Activated naive CD8-positive, alpha-beta T cell treated with anti-CD3 and anti-CD28 coated beads, Interleukin-2, amount 50 U/mL, for 24 hours (primary cell): ENCODE results near the gene SFT2D1.

Experiments used
- ATAC-seq: fragments of 150-1000 bp; cut with Tn5 transposase; one replicate; pipeline ENCODE4 v1.10.0; 2021
- DNase-seq: peaks from one replicate; pipeline ENCODE4 v3.0.0; 2021
- H3K27ac Mint-ChIP-seq: one replicate; pipeline ENCODE4 v1.8.0; 2021; ENCODE audit warnings: mild to moderate bottlenecking, mixed read lengths
- H3K27me3 Mint-ChIP-seq: one replicate; pipeline ENCODE4 v1.8.0; 2021; ENCODE audit warnings: mixed read lengths
- H3K36me3 Mint-ChIP-seq: one replicate; pipeline ENCODE4 v1.8.0; 2021; ENCODE audit warnings: low read depth, mixed read lengths
- H3K4me1 Mint-ChIP-seq: one replicate; pipeline ENCODE4 v1.8.0; 2021; ENCODE audit warnings: mixed read lengths
- H3K4me3 Mint-ChIP-seq: one replicate; pipeline ENCODE4 v1.8.0; 2021; ENCODE audit warnings: mild to moderate bottlenecking, moderate library complexity, mixed read lengths
- H3K9me3 Mint-ChIP-seq: one replicate; pipeline ENCODE4 v1.8.0; 2021; ENCODE audit warnings: mixed read lengths

Gene SFT2D1

DNA sequence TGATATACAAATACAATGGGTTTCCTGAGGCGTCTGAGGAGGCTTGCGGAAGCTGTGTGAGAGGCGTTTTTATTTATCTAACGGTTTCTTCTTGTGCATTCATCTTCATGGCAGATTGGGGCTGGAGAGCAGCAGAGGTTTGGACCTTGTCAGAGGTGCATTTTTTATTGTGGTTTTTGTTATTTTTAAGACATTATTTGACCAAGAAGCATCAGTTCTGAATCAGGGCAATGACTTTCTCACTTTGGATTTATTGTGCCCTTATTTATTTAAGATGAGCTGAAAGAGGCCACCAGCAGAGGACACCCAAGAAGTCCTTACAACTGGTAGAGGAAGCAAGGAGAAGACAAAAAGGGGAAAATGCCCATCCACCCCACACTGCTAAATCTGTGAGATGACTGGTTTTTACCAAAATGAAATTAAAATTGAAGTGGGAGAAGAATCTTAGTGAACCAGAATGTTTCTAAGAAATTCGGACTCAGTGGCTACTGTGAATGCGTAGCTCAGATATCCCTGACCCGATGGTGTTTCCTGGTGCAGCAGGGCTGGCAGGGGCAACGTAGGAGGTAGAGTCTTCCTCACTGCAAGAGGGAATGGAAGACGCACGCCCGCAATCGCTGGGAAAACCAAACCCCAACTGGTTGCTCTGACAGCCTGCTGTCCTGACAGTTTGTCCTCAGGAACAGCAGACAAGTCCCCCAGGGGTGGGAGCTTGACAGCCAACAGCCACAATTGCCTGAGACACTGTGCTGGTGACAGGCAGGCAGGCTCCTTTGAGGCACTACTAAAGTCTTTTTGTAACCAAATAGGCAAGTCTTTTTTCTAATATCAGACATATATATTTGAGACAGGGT, 48.4 kb downstream of the SFT2D1 start:
- Mint-ChIP-seq H3K36me3 (no peaks in the 10 kb centered on the region), H3K27me3 (peaks cover 10% of the 10 kb centered on the region), H3K27ac (no peak overlapping the region)

GRCh38 chr6:166289207-166290060, 52.9 kb downstream of the SFT2D1 start:
- Mint-ChIP-seq H3K4me3 (no peak overlapping the region), H3K4me1 (peaks cover 6% of the 10 kb centered on the region), H3K36me3 (no peaks in the 10 kb centered on the region), H3K27ac (no peak overlapping the region), H3K27me3 (peaks cover 5% of the 10 kb centered on the region), H3K9me3 (no peaks in the 10 kb centered on the region)
- ATAC-seq (peak; percentile 63), DNase-seq (no peak)

More for the DNA sequence above, 48.4 kb downstream of the SFT2D1 start:
- H3K9me3 Mint-ChIP-seq: no peaks in the 10 kb centered on the region
- H3K4me3 Mint-ChIP-seq: no peak overlapping the region
- ATAC-seq (no peak), DNase-seq (no peak)
- peaks cover 4% of the 10 kb centered on the region for H3K4me1 Mint-ChIP-seq

DNA sequence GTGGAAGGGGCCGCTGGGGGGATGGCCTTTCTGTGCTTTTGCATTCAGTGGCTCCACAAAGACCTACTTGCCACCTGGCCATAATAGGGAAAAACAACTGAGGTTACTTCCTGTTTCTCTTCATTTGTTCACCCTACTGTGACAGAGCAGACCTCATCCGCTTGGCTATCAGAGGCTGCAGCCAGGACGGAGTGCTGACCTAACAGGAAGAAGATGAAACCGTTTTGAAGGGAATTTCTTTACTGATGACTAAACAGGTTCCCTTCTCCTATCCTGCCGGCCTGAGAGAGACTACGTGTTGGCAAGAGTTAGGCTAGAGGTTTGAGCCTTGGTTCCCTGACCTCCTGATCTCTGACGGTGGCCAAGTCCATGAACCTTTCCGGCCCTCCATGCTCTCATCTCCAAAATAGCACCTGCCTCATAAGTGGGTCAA, 55.5 kb downstream of the SFT2D1 start:
- H3K9me3 Mint-ChIP-seq: no peaks in the 10 kb centered on the region
- H3K36me3 Mint-ChIP-seq: no peaks in the 10 kb centered on the region
- DNase-seq (no peak), ATAC-seq (peak; percentile 21)
- no peak overlapping the region for H3K27ac Mint-ChIP-seq
- peaks cover 3% of the 10 kb centered on the region for H3K27me3 Mint-ChIP-seq
- no peak overlapping the region for H3K4me3 Mint-ChIP-seq
- peaks cover 6% of the 10 kb centered on the region for H3K4me1 Mint-ChIP-seq

DNA sequence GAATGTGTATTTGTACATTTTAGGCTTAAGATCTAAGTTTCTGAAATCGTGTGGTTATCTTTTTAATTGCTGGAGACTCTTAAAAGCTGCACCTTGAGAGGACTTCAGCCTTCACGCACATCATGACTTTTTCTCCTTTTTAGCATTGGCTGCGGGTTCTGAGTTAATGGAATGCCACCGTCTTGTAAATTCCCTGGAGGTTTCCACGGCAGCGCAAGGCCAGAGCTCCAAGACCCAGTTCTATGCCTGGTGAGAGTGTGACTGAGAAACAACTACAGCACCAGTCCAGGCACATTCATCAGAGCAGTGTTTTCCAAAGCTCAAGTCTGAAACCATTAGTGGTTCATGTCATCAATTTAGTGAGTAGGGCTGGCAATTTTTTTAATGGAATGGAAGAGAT, 57.1 kb downstream of the SFT2D1 start:
- Mint-ChIP-seq H3K4me1 (peaks cover 6% of the 10 kb centered on the region), H3K9me3 (no peaks in the 10 kb centered on the region), H3K27me3 (peaks cover 3% of the 10 kb centered on the region), H3K4me3 (no peak overlapping the region), H3K27ac (no peak overlapping the region), H3K36me3 (no peaks in the 10 kb centered on the region)
- no peak for ATAC-seq
- no peak for DNase-seq

- Mint-ChIP-seq H3K36me3 (no peaks in the 10 kb centered on the region), H3K27me3 (peaks cover 3% of the 10 kb centered on the region), H3K4me3 (no peak overlapping the region), H3K4me1 (peaks cover 7% of the 10 kb centered on the region), H3K9me3 (no peaks in the 10 kb centered on the region), H3K27ac (no peak overlapping the region)
- ATAC-seq: no peak
- DNase-seq: no peak
These were observed 57.7 kb downstream of the SFT2D1 start for GRCh38 chr6:166284640-166285039.

- DNase-seq (no peak), ATAC-seq (no peak)
- Mint-ChIP-seq H3K4me1 (peaks cover 12% of the 10 kb centered on the region), H3K36me3 (no peaks in the 10 kb centered on the region), H3K4me3 (no peak overlapping the region), H3K27me3 (no peaks in the 10 kb centered on the region), H3K9me3 (no peaks in the 10 kb centered on the region), H3K27ac (no peak overlapping the region)
These were observed 59.8 kb downstream of the SFT2D1 start for GRCh38 chr6:166282394-166283032.

DNA sequence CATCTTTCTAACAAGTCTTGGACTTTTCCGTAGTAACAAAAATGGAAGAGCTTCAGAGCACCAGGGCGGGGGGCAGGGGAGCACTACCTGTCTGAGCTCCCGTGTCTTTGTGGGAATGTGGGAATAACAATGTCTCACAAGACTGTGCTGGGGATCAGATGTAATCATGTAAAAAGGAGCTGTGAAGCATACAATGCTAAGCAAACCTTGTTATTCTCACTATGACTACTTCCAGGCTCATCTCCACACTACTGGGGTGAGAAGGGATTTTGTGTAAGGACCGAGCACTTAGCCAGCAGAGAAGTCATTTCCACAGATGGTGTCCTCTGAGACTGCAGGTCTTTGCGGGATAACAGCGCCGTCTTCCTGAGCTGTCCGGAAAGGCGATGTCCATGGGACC, 61.2 kb downstream of the SFT2D1 start:
- DNase-seq: no peak
- H3K4me3 Mint-ChIP-seq: no peak overlapping the region
- no peaks in the 10 kb centered on the region for H3K36me3 Mint-ChIP-seq
- H3K9me3 Mint-ChIP-seq: no peaks in the 10 kb centered on the region
- ATAC-seq: no peak
- peaks cover 3% of the 10 kb centered on the region for H3K27me3 Mint-ChIP-seq
- peaks cover 6% of the 10 kb centered on the region for H3K4me1 Mint-ChIP-seq
- no peak overlapping the region for H3K27ac Mint-ChIP-seq

- H3K4me3 Mint-ChIP-seq: no peak overlapping the region
- peaks cover 3% of the 10 kb centered on the region for H3K27me3 Mint-ChIP-seq
- DNase-seq (no peak), ATAC-seq (no peak)
- H3K4me1 Mint-ChIP-seq: peaks cover 11% of the 10 kb centered on the region
- H3K9me3 Mint-ChIP-seq: no peaks in the 10 kb centered on the region
- no peaks in the 10 kb centered on the region for H3K36me3 Mint-ChIP-seq
- H3K27ac Mint-ChIP-seq: no peak overlapping the region
These were observed 63.0 kb downstream of the SFT2D1 start for GRCh38 chr6:166279393-166279679.

GRCh38 chr6:166278579-166279392, 63.6 kb downstream of the SFT2D1 start:
- peaks cover 3% of the 10 kb centered on the region for H3K27me3 Mint-ChIP-seq
- no peak overlapping the region for H3K27ac Mint-ChIP-seq
- no peak overlapping the region for H3K4me3 Mint-ChIP-seq

DNA sequence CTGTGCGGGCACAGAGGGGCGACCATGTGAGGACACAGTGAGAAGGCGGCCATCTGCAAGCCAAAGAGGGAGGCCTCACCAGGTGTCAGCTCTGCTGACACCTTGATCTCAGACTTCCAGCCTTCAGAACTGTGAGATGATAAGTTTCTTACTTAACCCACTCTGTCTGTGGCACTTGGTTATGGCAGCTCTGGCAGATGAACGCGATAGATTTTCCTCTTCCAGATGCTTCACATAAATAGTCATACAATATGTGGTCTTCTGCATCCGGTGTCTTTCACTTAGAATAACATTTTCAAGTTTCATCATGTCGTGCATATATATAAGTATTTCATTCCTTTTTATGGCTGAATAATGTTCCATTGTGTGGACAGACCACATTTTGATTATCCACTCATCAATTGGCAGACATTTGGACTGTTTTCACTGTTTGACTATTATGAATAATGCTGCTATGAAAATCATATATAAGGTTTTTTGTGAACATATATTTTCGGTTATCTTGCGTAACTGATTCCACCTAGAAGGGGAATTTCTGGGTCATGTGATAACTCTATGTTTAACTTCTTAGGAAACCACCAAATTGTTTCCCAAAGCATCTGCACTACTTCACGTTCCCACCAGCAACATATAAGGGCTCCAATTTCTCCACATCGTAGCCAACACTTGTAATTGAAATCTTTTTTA, 64.3 kb downstream of the SFT2D1 start:
- DNase-seq (no peak), ATAC-seq (no peak)
- no peak overlapping the region for H3K4me3 Mint-ChIP-seq
- H3K27me3 Mint-ChIP-seq: peaks cover 3% of the 10 kb centered on the region
- no peak overlapping the region for H3K27ac Mint-ChIP-seq
- no peaks in the 10 kb centered on the region for H3K36me3 Mint-ChIP-seq
- H3K9me3 Mint-ChIP-seq: no peaks in the 10 kb centered on the region
- peaks cover 11% of the 10 kb centered on the region for H3K4me1 Mint-ChIP-seq

More at GRCh38 chr6:166278579-166279392, 63.6 kb downstream of the SFT2D1 start:
- Mint-ChIP-seq H3K9me3 (no peaks in the 10 kb centered on the region), H3K36me3 (no peaks in the 10 kb centered on the region), H3K4me1 (peaks cover 11% of the 10 kb centered on the region)
- no peak for ATAC-seq
- no peak for DNase-seq

- no peak overlapping the region for H3K4me3 Mint-ChIP-seq
- DNase-seq (no peak), ATAC-seq (no peak)
- H3K4me1 Mint-ChIP-seq: peaks cover 11% of the 10 kb centered on the region
- no peaks in the 10 kb centered on the region for H3K9me3 Mint-ChIP-seq
- H3K27ac Mint-ChIP-seq: no peak overlapping the region
- H3K36me3 Mint-ChIP-seq: no peaks in the 10 kb centered on the region
- H3K27me3 Mint-ChIP-seq: peaks cover 3% of the 10 kb centered on the region
These were observed 65.3 kb downstream of the SFT2D1 start for GRCh38 chr6:166277018-166277417.

DNA sequence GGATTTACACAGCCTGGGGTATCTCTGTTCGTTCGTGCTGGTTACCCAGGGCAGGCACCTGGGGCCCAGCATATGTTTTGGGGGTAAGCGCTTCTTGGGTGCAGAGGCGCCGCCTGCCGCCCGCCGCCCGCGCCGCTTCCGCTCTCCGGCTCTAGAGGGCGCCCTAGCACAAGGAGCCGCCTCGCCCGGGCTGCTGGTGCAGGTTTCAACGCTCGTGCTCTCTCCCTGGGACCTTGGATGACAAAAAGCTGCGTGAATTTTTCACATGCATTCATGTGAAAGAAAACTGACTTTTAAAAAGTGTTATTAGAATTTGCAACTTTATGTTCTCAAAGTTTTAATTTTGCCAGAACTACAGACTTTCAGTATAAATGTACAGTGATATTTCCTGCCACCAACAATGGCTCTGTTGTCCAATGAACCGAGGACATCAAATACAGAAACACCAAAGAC, 66.6 kb downstream of the SFT2D1 start:
- H3K36me3 Mint-ChIP-seq: no peaks in the 10 kb centered on the region
- no peaks in the 10 kb centered on the region for H3K9me3 Mint-ChIP-seq
- peaks cover 3% of the 10 kb centered on the region for H3K27me3 Mint-ChIP-seq
- peaks cover 11% of the 10 kb centered on the region for H3K4me1 Mint-ChIP-seq
- peak; percentile 89 for DNase-seq
- H3K4me3 Mint-ChIP-seq: no peak overlapping the region
- peak; percentile 80 for ATAC-seq
- H3K27ac Mint-ChIP-seq: no peak overlapping the region

DNA sequence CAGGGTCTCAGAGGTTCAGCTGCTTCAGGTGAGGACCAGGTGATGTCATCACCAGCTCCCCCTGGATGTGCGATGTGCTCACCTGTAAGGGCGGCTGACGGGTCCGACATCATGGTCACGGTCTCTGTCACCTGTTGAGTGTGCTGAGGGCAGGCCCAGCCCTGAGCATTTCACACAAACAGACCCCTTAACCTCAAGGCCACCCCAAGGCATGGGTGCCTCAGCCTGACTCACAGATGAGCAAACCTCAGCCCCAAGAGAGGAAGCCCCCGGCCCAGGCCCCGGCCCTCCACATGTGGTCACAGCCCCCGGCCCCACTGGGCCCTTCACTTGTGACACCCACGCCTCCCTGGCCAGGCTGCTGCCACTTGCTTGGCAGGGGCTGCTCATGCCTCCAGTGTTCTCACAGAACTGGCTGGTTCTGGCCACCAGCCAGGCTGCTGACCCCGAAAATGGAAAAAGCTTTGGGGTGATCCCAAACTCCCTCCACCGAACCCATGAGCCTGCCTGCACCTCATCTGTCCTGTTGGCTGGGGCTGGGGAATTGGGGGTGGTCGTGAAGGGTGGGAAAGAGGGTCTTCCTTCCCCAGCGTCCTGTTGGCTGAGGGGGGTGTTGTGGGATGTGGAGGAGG, 67.5 kb downstream of the SFT2D1 start:
- Mint-ChIP-seq H3K4me3 (no peak overlapping the region), H3K4me1 (peaks cover 11% of the 10 kb centered on the region), H3K27me3 (peaks cover 3% of the 10 kb centered on the region), H3K9me3 (no peaks in the 10 kb centered on the region), H3K27ac (no peak overlapping the region), H3K36me3 (no peaks in the 10 kb centered on the region)
- ATAC-seq (no peak), DNase-seq (no peak)
